K562 (cell line): Measurements from ENCODE around the gene SYCP3. TPM values are rescaled to one million over a fixed set of nuclear protein-coding genes. Genes with fewer than 3 reads are reported as not detected.

Experiments used
- ATAC-seq: fragments of 200-7000 bp; cut with Tn5 transposase; 3 replicates; pipeline ENCODE4 v1.9.1; 2020; ENCODE audit warnings: moderate library complexity
- BruUV-seq: library from RNA; stranded (reverse); fragments of 400-500 nt; replicated peaks from 2 replicates; lab custom pipeline; 2021; lab: Mats Ljungman, UMichigan
- CTCF ChIA-PET: fragments of 300-600 bp; formaldehyde crosslinking; extraction: SDS; loops from one replicate; lab custom pipeline; 2021; ENCODE audit warnings: low intra/inter-chr PET ratio; lab: Yijun Ruan, JAX
- POLR2A ChIA-PET: fragments of 300-600, 350-650 bp; sonication (Branson Sonifier 250); formaldehyde crosslinking; extraction: SDS; loops from one replicate; lab custom pipeline; 2021; ENCODE audit warnings: antibody characterized with exemption, inconsistent platforms; lab: Yijun Ruan, JAX
- DNase-seq, 4 experiments: peaks; one replicate each; pipeline versions ENCODE4 v3.0.0 to v3.0.0-alpha.2; 2011 to 2018; ENCODE audit warnings: low spot score in 3 of 4, mixed read lengths in 3 of 4; ENCODE audit errors: extremely low read depth in 1 of 4
- FAIRE-seq: peaks from 2 replicates; lab custom pipeline; 2011; peaks lifted over from hg19 to GRCh38; lab: Jason Lieb, UNC
- H2AFZ ChIP-seq: 2 replicates; pipeline ENCODE4 v1.6.0; 2011; ENCODE audit warnings: low read depth, low read length, control low read depth, inconsistent platforms
- H3K27ac ChIP-seq: fragments of 200-600 bp; 3 replicates; pipeline ENCODE4 v1.8.0; 2011; ENCODE audit warnings: low read depth, mild to moderate bottlenecking, control low read depth, inconsistent platforms, low read length, moderate library complexity, mixed read lengths; ENCODE audit errors: extremely low read depth
- H3K27me3 ChIP-seq, 2 experiments: fragments of 300-600 bp in 1 of 2; 2 replicates in 1 of 2; 3 replicates in 1 of 2; pipeline versions ENCODE4 v1.6.0 to v1.8.0; 2011; ENCODE audit warnings: inconsistent platforms in 2 of 2, low read length in 2 of 2, mild to moderate bottlenecking in 1 of 2, mixed read lengths in 1 of 2, moderate library complexity in 1 of 2; ENCODE audit not compliant: control insufficient read depth in 2 of 2, insufficient read depth in 2 of 2
- H3K36me3 ChIP-seq: fragments of 300-600 bp; 3 replicates; pipeline ENCODE4 v1.8.0; 2011; ENCODE audit warnings: mild to moderate bottlenecking, low read length, inconsistent platforms; ENCODE audit not compliant: control insufficient read depth, insufficient read depth
- H3K4me1 ChIP-seq, 2 experiments: fragments of 200-600 bp in 1 of 2; replicated peaks in 1 of 2; 2 replicates in 1 of 2; 3 replicates in 1 of 2; pipeline versions ENCODE4 v1.5.1 to v1.8.0; 2011; ENCODE audit warnings: inconsistent platforms in 2 of 2, low read length in 2 of 2, mild to moderate bottlenecking in 1 of 2, mixed read lengths in 1 of 2, moderate library complexity in 1 of 2; ENCODE audit not compliant: control insufficient read depth in 2 of 2, insufficient read depth in 2 of 2
- H3K4me2 ChIP-seq: 2 replicates; pipeline ENCODE4 v1.6.1; 2011; ENCODE audit warnings: low read length, control low read depth, inconsistent platforms, mixed read lengths; ENCODE audit not compliant: insufficient read depth
- H3K4me3 ChIP-seq: fragments of 200-600 bp; sonication (generic), shearing (Covaris generic); 2 replicates; pipeline ENCODE4 v1.5.1; 2016; ENCODE audit warnings: control low read depth, inconsistent platforms
- H3K79me2 ChIP-seq: fragments of 200-600 bp; 3 replicates; pipeline ENCODE4 v1.8.0; 2011; ENCODE audit warnings: low read length, inconsistent platforms; ENCODE audit not compliant: control insufficient read depth, insufficient read depth
- H3K9ac ChIP-seq, 2 experiments: 2 replicates each; pipeline versions ENCODE4 v1.6.0 to v1.6.1; 2011; ENCODE audit warnings: low read depth in 2 of 2, low read length in 2 of 2, control low read depth in 1 of 2, inconsistent platforms in 1 of 2, mild to moderate bottlenecking in 1 of 2, mixed read lengths in 1 of 2; ENCODE audit not compliant: insufficient read depth in 1 of 2
- H3K9me1 ChIP-seq: one replicate; pipeline ENCODE4 v1.6.0; 2011; ENCODE audit warnings: inconsistent platforms, mild to moderate bottlenecking, low read length, moderate library complexity; ENCODE audit not compliant: control insufficient read depth, insufficient read depth
- H3K9me3 ChIP-seq: replicated peaks from 2 replicates; pipeline ENCODE4 v1.5.1; 2011; ENCODE audit warnings: low read depth, low read length, inconsistent platforms; ENCODE audit not compliant: control insufficient read depth, insufficient read depth
- H4K20me1 ChIP-seq: replicated peaks from 2 replicates; pipeline ENCODE4 v1.6.1; 2011; ENCODE audit warnings: low read length, inconsistent platforms, mixed read lengths; ENCODE audit not compliant: control insufficient read depth, insufficient read depth
- CHD1 ChIP-seq: fragments of 200-600 bp; sonication (generic); IDR thresholded peaks from one replicate; pipeline ENCODE4 v1.6.1; 2012; ENCODE audit warnings: mild to moderate bottlenecking, moderate library complexity, low read length, inconsistent platforms
- MCM7 ChIP-seq, 2 experiments: fragments of 450-650 bp; IDR thresholded peaks; 2 replicates each; pipeline ENCODE4 v1.6.1; 2016 to 2018
- MECOM ChIP-seq: fragments of 250-450 bp; sonication (Bioruptor Pico); IDR thresholded peaks from 2 replicates; pipeline ENCODE4 v1.8.0; 2022; ENCODE audit warnings: inconsistent platforms
- NFE2 ChIP-seq: IDR thresholded peaks from 2 replicates; pipeline ENCODE4 v1.6.1; 2014; ENCODE audit warnings: antibody characterized with exemption, low read depth
- ZNF12 ChIP-seq: sonication (generic); formaldehyde crosslinking; IDR thresholded peaks from 2 replicates; pipeline ENCODE4 v1.4.0; 2020; ENCODE audit warnings: mild to moderate bottlenecking, missing genetic modification reagents
- WGBS: fragments of 100-300 bp; shearing (Covaris generic); methylation state at CpG from one replicate; pipeline ENCODE4 v1.1.6; 2016; ENCODE audit warnings: low coverage, mixed read lengths; ENCODE audit not compliant: insufficient coverage; ENCODE audit errors: missing lambda C conversion rate; 5-methylcytosine and 5-hydroxymethylcytosine counted together
- in situ Hi-C: fragments of 300-500 bp; cut with MboI; formaldehyde crosslinking; loops from 4 replicates; pipeline ENCODE4 v1.15.0; 2018; ENCODE audit warnings: inconsistent platforms, mixed read lengths
- intact Hi-C: fragments of 100-400 bp; cut with micrococcal nuclease; formaldehyde crosslinking; loops from 2 replicates; pipeline ENCODE4 v1.14.2; 2022
- polyA plus RNA-seq, 8 experiments: library from polyadenylated mRNA; depleted of rRNA in 4 of 8; stranded (reverse) in 5 of 8; unstranded in 3 of 8; fragments of >200 nt; fragmentation: Nextera tagmentation in 2 of 8; fragmentation: Illumina TruSeq in 1 of 8; extraction: Ambion mirVana in 2 of 8; extraction: Trizol in 1 of 8; gene quantifications; 2 replicates each; pipeline versions ENCODE4 v1.2.1 to v1.2.3, GENCODE V29; 2011 to 2014; ENCODE audit warnings: inconsistent platforms in 1 of 8, missing spikeins in 1 of 8
- total RNA-seq, 7 experiments: library from RNA; depleted of rRNA in 6 of 7; stranded (reverse); fragments of >200 nt in 6 of 7; fragmentation: Illumina TruSeq in 2 of 7; extraction: Trizol in 2 of 7; gene quantifications; 2 replicates each; pipeline versions ENCODE4 v1.2.1 to v1.2.3, GENCODE V29; 2011 to 2021; ENCODE audit warnings: low replicate concordance in 1 of 7
- TF ChIP-seq, protein P1 (sequence below): fragments of 200-800 bp; sonication (Bioruptor generic); IDR thresholded peaks from 2 replicates; pipeline ENCODE4 v1.6.1; 2017; ENCODE audit warnings: missing genetic modification characterization, missing compliant biosample characterization
- TF ChIP-seq, protein P2 (sequence below): sonication (generic); formaldehyde crosslinking; IDR thresholded peaks from 2 replicates; pipeline ENCODE4 v1.8.1; 2023; ENCODE audit warnings: mild to moderate bottlenecking, missing genetic modification reagents
- TF ChIP-seq, protein P3 (sequence below), 2 experiments: fragments of 450-650 bp; formaldehyde crosslinking in 1 of 2; IDR thresholded peaks; 2 replicates each; pipeline versions ENCODE4 v1.4.0 to v1.6.1; 2014 to 2020; ENCODE audit warnings: mild to moderate bottlenecking in 2 of 2, borderline replicate concordance in 1 of 2, low read depth in 1 of 2

SYCP3 gene
- total and polyA plus RNA-seq, 9 of the 15 experiments (the other 6 are each of a cell fraction or from before 2014, with no cell fraction given): 0.11 to 0.25 (median 0.22) TPM; not detected in 4

DNA sequence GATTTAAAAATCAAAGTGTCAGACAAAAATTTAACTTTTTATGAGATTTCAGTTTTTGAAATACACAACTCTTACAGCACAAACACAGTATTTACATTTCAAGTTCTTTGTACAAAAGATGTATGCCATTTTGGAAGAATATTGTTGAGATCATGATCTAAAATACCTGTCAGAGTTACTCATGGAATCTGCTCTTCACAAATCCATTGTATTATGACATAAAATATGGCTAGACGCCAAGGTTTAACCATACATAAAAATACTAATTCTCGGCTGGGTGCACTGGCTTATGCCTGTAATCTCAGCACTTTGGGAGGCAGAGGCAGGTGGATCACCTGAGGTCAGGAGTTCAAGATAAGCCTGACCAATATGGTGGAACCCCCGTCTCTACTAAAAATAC, 6.2 kb upstream of the SYCP3 start:
- H3K79me2 ChIP-seq: no peaks in the 10 kb centered on the region
- no peaks in the 10 kb centered on the region for H3K27me3 ChIP-seq
- POLR2A ChIA-PET: no interaction called here
- 81% methylated on average over 3 of the region's 3 CpGs for WGBS
- FAIRE-seq (no peak), DNase-seq (no peak), ATAC-seq (no peak)
- H3K4me1 ChIP-seq: no peaks in the 10 kb centered on the region
- peaks cover 84% of the 10 kb centered on the region for H3K36me3 ChIP-seq
- BruUV-seq: no TSS peak
- intact Hi-C loops: no loop called here
- no peak overlapping the region for H3K4me2 ChIP-seq
- H3K9ac ChIP-seq: no peak overlapping the region
- H3K9me3 ChIP-seq: no peaks in the 10 kb centered on the region
- no peaks in the 10 kb centered on the region for H4K20me1 ChIP-seq
- no peak overlapping the region for H2AFZ ChIP-seq
- H3K4me3 ChIP-seq: no peak overlapping the region
- CTCF ChIA-PET: interaction anchor here (0.6 kb wide), 1 partner anchor 172 kb away, joined by 4 read pairs; no protein-coding TSS in a partner anchor
- H3K9me1 ChIP-seq: no peaks in the 10 kb centered on the region
- in situ Hi-C loops: no loop called here
- no peak overlapping the region for H3K27ac ChIP-seq
- TF ChIP-seq MECOM (CRISPR knock-in tag) (no peak), MCM7 (IDR thresholded peaks at IDR 0.05) (no peak), NFE2 (no peak), CHD1 (no peak), ZNF12 (no peak)
- TF ChIP-seq, protein P1, sequence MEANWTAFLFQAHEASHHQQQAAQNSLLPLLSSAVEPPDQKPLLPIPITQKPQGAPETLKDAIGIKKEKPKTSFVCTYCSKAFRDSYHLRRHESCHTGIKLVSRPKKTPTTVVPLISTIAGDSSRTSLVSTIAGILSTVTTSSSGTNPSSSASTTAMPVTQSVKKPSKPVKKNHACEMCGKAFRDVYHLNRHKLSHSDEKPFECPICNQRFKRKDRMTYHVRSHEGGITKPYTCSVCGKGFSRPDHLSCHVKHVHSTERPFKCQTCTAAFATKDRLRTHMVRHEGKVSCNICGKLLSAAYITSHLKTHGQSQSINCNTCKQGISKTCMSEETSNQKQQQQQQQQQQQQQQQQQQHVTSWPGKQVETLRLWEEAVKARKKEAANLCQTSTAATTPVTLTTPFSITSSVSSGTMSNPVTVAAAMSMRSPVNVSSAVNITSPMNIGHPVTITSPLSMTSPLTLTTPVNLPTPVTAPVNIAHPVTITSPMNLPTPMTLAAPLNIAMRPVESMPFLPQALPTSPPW (CRISPR knock-in tag): no peak
- TF ChIP-seq, protein P2, sequence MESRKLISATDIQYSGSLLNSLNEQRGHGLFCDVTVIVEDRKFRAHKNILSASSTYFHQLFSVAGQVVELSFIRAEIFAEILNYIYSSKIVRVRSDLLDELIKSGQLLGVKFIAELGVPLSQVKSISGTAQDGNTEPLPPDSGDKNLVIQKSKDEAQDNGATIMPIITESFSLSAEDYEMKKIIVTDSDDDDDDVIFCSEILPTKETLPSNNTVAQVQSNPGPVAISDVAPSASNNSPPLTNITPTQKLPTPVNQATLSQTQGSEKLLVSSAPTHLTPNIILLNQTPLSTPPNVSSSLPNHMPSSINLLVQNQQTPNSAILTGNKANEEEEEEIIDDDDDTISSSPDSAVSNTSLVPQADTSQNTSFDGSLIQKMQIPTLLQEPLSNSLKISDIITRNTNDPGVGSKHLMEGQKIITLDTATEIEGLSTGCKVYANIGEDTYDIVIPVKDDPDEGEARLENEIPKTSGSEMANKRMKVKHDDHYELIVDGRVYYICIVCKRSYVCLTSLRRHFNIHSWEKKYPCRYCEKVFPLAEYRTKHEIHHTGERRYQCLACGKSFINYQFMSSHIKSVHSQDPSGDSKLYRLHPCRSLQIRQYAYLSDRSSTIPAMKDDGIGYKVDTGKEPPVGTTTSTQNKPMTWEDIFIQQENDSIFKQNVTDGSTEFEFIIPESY (CRISPR knock-in tag): no peak
- TF ChIP-seq, protein P3, sequence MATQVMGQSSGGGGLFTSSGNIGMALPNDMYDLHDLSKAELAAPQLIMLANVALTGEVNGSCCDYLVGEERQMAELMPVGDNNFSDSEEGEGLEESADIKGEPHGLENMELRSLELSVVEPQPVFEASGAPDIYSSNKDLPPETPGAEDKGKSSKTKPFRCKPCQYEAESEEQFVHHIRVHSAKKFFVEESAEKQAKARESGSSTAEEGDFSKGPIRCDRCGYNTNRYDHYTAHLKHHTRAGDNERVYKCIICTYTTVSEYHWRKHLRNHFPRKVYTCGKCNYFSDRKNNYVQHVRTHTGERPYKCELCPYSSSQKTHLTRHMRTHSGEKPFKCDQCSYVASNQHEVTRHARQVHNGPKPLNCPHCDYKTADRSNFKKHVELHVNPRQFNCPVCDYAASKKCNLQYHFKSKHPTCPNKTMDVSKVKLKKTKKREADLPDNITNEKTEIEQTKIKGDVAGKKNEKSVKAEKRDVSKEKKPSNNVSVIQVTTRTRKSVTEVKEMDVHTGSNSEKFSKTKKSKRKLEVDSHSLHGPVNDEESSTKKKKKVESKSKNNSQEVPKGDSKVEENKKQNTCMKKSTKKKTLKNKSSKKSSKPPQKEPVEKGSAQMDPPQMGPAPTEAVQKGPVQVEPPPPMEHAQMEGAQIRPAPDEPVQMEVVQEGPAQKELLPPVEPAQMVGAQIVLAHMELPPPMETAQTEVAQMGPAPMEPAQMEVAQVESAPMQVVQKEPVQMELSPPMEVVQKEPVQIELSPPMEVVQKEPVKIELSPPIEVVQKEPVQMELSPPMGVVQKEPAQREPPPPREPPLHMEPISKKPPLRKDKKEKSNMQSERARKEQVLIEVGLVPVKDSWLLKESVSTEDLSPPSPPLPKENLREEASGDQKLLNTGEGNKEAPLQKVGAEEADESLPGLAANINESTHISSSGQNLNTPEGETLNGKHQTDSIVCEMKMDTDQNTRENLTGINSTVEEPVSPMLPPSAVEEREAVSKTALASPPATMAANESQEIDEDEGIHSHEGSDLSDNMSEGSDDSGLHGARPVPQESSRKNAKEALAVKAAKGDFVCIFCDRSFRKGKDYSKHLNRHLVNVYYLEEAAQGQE (IDR thresholded peaks at IDR 0.05; ENCODE audit: borderline replicate concordance): no peak
- TF ChIP-seq, protein P3 (CRISPR knock-in tag; IDR thresholded peaks at IDR 0.05; ENCODE audit: low read depth): no peak
